Esophagus squamous epithelium (tissue), 4 donors: ENCODE results near the gene INHBC.
A peak's percentile ranks its signal among the peaks of the same experiment; 100 is the strongest.

ENCODE experiments used
- POLR2A ChIP-seq, 4 donors: fragments of 450-650 bp; IDR thresholded peaks; one replicate each; pipeline ENCODE4 v1.6.1; 2017; ENCODE audit warnings: antibody characterized with exemption in 4 of 4, mild to moderate bottlenecking in 4 of 4, moderate library complexity in 3 of 4
- TF ChIP-seq, protein P1 (sequence below), 6 experiments: fragments of 450-650 bp in 4 of 6; fragments of 200-600 bp in 2 of 6; sonication (generic) in 2 of 6; IDR thresholded peaks; one replicate each; pipeline ENCODE4 v1.5.1; 2016 to 2019; ENCODE audit warnings: antibody characterized with exemption in 6 of 6, mild to moderate bottlenecking in 4 of 6, moderate library complexity in 4 of 6

DNA sequence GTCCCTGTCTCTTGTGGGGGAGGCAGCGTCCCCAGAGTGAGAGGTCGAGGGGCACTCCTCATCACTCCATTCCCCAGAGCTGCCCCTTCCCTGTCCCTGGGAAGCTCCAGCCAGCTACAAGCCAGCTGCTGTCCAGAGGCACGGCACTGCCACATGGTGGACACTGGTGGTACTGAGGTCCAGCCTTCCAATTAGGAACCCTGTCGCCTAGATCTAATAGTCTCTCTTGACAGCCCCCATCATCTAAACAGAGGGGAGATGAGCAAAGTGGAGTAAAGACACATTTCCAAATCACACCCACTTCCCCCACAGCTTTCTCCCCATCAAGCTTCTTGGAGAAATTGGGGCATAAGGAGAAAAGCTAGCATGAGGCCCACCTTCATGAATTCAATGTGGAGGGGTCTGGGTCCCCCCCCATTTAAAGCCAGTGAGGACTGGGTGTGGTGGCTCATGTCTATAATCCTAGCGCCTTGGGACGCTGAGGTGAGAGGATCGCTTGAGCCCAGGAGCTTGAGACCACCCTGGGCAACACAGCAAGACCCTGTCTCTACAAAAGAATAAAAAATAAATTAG, 18.4 kb downstream of the INHBC start:
- TF ChIP-seq, protein P1, sequence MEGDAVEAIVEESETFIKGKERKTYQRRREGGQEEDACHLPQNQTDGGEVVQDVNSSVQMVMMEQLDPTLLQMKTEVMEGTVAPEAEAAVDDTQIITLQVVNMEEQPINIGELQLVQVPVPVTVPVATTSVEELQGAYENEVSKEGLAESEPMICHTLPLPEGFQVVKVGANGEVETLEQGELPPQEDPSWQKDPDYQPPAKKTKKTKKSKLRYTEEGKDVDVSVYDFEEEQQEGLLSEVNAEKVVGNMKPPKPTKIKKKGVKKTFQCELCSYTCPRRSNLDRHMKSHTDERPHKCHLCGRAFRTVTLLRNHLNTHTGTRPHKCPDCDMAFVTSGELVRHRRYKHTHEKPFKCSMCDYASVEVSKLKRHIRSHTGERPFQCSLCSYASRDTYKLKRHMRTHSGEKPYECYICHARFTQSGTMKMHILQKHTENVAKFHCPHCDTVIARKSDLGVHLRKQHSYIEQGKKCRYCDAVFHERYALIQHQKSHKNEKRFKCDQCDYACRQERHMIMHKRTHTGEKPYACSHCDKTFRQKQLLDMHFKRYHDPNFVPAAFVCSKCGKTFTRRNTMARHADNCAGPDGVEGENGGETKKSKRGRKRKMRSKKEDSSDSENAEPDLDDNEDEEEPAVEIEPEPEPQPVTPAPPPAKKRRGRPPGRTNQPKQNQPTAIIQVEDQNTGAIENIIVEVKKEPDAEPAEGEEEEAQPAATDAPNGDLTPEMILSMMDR (IDR thresholded peaks at IDR 0.05) = peak; percentile 62 to 92 (median 88)
- no peak for TF ChIP-seq POLR2A (IDR thresholded peaks at IDR 0.05)
